ENCODE measurements around the gene MAP2K4. TPM values are rescaled to one million over a fixed set of nuclear protein-coding genes. Genes with fewer than 3 reads are reported as not detected.

The MAP2K4 gene
- total and polyA plus RNA-seq, 2 of the 8 experiments (the other 6 are each of a cell fraction or from before 2014, with no cell fraction given): 14.2 to 37.3 TPM

DNA sequence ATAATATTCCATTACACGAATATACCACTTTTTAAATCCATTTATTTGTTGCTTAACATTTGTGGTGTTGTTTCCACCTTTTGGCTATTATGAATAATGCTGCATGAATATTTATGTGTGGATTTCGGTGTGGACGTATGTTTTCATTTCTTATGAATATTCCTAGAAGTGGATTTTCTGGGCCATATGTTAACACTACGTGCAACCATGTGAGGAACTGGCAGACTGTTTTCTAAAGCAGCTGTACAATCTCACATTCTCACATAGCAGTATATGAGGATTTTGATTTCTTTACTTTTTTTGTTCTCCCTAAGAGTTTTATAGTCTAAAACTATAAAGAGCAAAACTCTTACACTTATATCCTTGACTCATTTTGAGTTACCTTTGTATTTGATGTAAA lies 143.4 kb downstream of the MAP2K4 start (continued):
- TF ChIP-seq, protein P1, sequence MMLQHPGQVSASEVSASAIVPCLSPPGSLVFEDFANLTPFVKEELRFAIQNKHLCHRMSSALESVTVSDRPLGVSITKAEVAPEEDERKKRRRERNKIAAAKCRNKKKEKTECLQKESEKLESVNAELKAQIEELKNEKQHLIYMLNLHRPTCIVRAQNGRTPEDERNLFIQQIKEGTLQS (IDR thresholded peaks at IDR 0.05; ENCODE audit: insufficient read depth, low read depth, low read length): no peak
